Colonic mucosa (tissue), 4 donors: ENCODE measurements around the gene BMAL2. TPM values are rescaled to one million over a fixed set of nuclear protein-coding genes. Genes with fewer than 3 reads are reported as not detected.

Experiments
- DNase-seq: peaks from one replicate; pipeline ENCODE4 v3.0.0-alpha.2; 2020
- H3K27ac ChIP-seq: fragments of 200-600 bp; one replicate; pipeline ENCODE4 v1.8.0; 2021
- H3K27me3 ChIP-seq: fragments of 200-600 bp; one replicate; pipeline ENCODE4 v1.8.0; 2021
- H3K36me3 ChIP-seq: fragments of 200-600 bp; one replicate; pipeline ENCODE4 v1.8.0; 2021
- H3K4me1 ChIP-seq: fragments of 200-600 bp; one replicate; pipeline ENCODE4 v1.8.0; 2021; ENCODE audit warnings: mild to moderate bottlenecking
- H3K4me3 ChIP-seq: fragments of 200-600 bp; one replicate; pipeline ENCODE4 v1.8.0; 2021
- H3K9ac ChIP-seq, 2 donors: one replicate each; pipeline ENCODE4 v1.7.0; 2013; ENCODE audit warnings: control low read depth in 2 of 2, low read depth in 2 of 2, low read length in 2 of 2
- H3K9me3 ChIP-seq: fragments of 200-600 bp; one replicate; pipeline ENCODE4 v1.8.0; 2021
- intact Hi-C: fragments of 100-400 bp; cut with DNase I; formaldehyde crosslinking; loops from one replicate; pipeline ENCODE4 v1.14.1; 2022
- total RNA-seq, 2 donors: library from RNA; stranded (reverse); fragmentation: NEBNext Ultra II Directional in 1 of 2; extraction: Animal tissue kit (Norgen Biotek cat#: 25700) in 1 of 2; gene quantifications; one replicate each; pipeline ENCODE4 v1.2.1, GENCODE V29; 2021
- TF ChIP-seq, protein P1 (sequence below): fragments of 200-600 bp; IDR thresholded peaks from one replicate; pipeline ENCODE4 v1.8.0; 2022; ENCODE audit warnings: antibody characterized with exemption, mild to moderate bottlenecking
- donor health status: healthy.
- donor health status: DM: no; HTN: no; CAD: no.
- donor health status: DM: no; HTN: no; CAD: no.

Gene BMAL2
- total RNA-seq, 2 donors from 2014 or later, result 7.0 to 14.9 TPM

DNA sequence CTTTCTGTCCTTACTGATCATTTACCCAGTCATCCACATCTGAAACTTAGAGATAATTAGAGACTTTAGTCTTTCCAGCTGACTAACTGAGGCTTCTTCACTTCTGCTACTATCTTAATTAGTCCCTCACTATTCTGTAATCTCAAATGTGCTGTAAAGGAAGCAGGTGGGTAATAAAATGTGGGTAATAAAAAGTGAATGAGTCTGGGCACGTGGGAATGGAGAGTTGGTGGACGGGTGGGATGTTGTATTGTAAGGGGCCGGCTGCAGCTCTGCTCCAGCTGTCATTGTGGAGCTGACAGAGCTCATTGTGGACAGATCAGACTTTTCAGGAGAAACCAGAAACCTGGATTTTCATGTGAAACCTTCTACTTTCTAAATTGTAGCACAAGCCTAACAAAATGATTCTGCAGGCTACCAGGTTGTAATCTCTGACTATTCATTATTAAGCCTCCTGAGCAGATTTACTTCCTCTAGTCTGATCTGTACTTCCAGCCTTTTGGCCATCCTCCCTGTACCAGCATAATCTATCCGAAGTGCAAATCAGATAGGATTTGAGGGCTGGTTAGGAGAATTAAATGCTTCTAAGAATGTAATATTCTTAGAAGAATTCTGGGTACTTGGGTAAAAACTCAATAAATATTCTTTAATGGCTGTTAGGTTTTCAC lies 42.0 kb upstream of the BMAL2 start:
- no peak for DNase-seq
- Histone ChIP-seq H3K4me1 (peaks cover 12% of the 10 kb centered on the region), H3K36me3 (no peaks in the 10 kb centered on the region), H3K9ac (no peak overlapping the region), H3K27me3 (no peaks in the 10 kb centered on the region), H3K27ac (no peak overlapping the region), H3K9me3 (no peaks in the 10 kb centered on the region), H3K4me3 (no peak overlapping the region)
- intact Hi-C loops, result no loop called here
- TF ChIP-seq, protein P1, sequence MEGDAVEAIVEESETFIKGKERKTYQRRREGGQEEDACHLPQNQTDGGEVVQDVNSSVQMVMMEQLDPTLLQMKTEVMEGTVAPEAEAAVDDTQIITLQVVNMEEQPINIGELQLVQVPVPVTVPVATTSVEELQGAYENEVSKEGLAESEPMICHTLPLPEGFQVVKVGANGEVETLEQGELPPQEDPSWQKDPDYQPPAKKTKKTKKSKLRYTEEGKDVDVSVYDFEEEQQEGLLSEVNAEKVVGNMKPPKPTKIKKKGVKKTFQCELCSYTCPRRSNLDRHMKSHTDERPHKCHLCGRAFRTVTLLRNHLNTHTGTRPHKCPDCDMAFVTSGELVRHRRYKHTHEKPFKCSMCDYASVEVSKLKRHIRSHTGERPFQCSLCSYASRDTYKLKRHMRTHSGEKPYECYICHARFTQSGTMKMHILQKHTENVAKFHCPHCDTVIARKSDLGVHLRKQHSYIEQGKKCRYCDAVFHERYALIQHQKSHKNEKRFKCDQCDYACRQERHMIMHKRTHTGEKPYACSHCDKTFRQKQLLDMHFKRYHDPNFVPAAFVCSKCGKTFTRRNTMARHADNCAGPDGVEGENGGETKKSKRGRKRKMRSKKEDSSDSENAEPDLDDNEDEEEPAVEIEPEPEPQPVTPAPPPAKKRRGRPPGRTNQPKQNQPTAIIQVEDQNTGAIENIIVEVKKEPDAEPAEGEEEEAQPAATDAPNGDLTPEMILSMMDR, result no peak

DNA sequence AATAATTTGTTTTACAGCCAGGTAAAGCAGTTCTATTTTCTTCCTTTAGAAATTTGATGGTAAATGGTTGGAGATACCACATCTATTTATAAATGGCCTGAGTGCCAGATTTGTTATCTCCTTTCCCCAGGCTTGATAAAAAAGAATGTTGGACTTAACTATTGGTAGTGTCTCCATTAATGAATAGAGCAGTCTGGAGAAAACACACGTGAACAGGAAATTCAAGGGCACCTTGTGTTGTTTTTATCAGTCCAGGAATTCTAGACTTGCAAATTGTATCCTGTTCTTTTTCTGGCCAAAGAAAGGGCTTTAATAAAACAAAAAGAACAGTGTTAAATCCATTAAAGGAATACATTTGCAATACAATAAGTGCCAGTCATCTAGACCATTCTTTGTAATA lies 40.8 kb upstream of the BMAL2 start:
- H3K4me3 ChIP-seq, result no peak overlapping the region
- H3K9me3 ChIP-seq, result no peaks in the 10 kb centered on the region
- no peaks in the 10 kb centered on the region for H3K36me3 ChIP-seq
- no peak overlapping the region for H3K9ac ChIP-seq
- TF ChIP-seq, protein P1, result no peak
- intact Hi-C loops, result no loop called here
- no peak for DNase-seq
- H3K27me3 ChIP-seq, result no peaks in the 10 kb centered on the region
- H3K4me1 ChIP-seq, result peaks cover 12% of the 10 kb centered on the region
- no peak overlapping the region for H3K27ac ChIP-seq

- Histone ChIP-seq H3K4me3 (no peak overlapping the region), H3K27me3 (no peaks in the 10 kb centered on the region), H3K4me1 (peaks cover 12% of the 10 kb centered on the region), H3K27ac (no peak overlapping the region), H3K9ac (no peak overlapping the region), H3K36me3 (no peaks in the 10 kb centered on the region), H3K9me3 (no peaks in the 10 kb centered on the region)
- intact Hi-C loops, result no loop called here
- TF ChIP-seq, protein P1, result no peak
- DNase-seq, result no peak
Observed at GRCh38 chr12:27292718-27293117, 39.9 kb upstream of the BMAL2 start.

GRCh38 chr12:27293463-27293862 lies 39.2 kb upstream of the BMAL2 start:
- intact Hi-C loops, result no loop called here
- no peak overlapping the region for H3K4me3 ChIP-seq
- no peaks in the 10 kb centered on the region for H3K36me3 ChIP-seq
- peak; percentile 52 for DNase-seq
- H3K9me3 ChIP-seq, result no peaks in the 10 kb centered on the region
- no peak overlapping the region for H3K9ac ChIP-seq
- H3K4me1 ChIP-seq, result peaks cover 12% of the 10 kb centered on the region
- H3K27me3 ChIP-seq, result no peaks in the 10 kb centered on the region
- TF ChIP-seq, protein P1, result no peak
- H3K27ac ChIP-seq, result no peak overlapping the region

- no peaks in the 10 kb centered on the region for H3K27me3 ChIP-seq
- intact Hi-C loops, result no loop called here
- no peaks in the 10 kb centered on the region for H3K9me3 ChIP-seq
- H3K36me3 ChIP-seq, result no peaks in the 10 kb centered on the region
- TF ChIP-seq, protein P1, result no peak
- no peak for DNase-seq
- no peak overlapping the region for H3K4me3 ChIP-seq
- H3K4me1 ChIP-seq, result no peaks in the 10 kb centered on the region
- no peak overlapping the region for H3K9ac ChIP-seq
- no peak overlapping the region for H3K27ac ChIP-seq
Observed at GRCh38 chr12:27296674-27297073, 36.0 kb upstream of the BMAL2 start.
